Measurements from ENCODE around the gene P4HB.
A peak's percentile ranks its signal among the peaks of the same experiment; 100 is the strongest.

GRCh38 chr17:81902653-81903414, 42.5 kb upstream of the P4HB start:
- no peak for TF ChIP-seq CTCF (IDR thresholded peaks at IDR 0.05)
- peak; percentile 73 for TF ChIP-seq EZH2 (IDR thresholded peaks at IDR 0.05)

Data from neural progenitor cell (in vitro differentiated cells).